ENCODE data around the gene RASGRF2.

RASGRF2 gene

GRCh38 chr5:80953587-80953986 is 6.6 kb upstream of the RASGRF2 start:
- TF ChIP-seq, protein P1, sequence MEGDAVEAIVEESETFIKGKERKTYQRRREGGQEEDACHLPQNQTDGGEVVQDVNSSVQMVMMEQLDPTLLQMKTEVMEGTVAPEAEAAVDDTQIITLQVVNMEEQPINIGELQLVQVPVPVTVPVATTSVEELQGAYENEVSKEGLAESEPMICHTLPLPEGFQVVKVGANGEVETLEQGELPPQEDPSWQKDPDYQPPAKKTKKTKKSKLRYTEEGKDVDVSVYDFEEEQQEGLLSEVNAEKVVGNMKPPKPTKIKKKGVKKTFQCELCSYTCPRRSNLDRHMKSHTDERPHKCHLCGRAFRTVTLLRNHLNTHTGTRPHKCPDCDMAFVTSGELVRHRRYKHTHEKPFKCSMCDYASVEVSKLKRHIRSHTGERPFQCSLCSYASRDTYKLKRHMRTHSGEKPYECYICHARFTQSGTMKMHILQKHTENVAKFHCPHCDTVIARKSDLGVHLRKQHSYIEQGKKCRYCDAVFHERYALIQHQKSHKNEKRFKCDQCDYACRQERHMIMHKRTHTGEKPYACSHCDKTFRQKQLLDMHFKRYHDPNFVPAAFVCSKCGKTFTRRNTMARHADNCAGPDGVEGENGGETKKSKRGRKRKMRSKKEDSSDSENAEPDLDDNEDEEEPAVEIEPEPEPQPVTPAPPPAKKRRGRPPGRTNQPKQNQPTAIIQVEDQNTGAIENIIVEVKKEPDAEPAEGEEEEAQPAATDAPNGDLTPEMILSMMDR (IDR thresholded peaks at IDR 0.05; ENCODE audit: insufficient read depth, low read length, poor library complexity, severe bottlenecking) = no peak
- H3K36me3 ChIP-seq (ENCODE audit: control insufficient read depth, insufficient read depth, low read length) = no peaks in the 10 kb centered on the region
- DNase-seq (ENCODE audit: extremely low read depth, insufficient read length) = no peak
- H3K4me3 ChIP-seq (replicated peaks; ENCODE audit: low read depth, low read length) = no peak overlapping the region
- H3K27me3 ChIP-seq (replicated peaks; ENCODE audit: control insufficient read depth, insufficient read depth, low read length) = no peaks in the 10 kb centered on the region; the same call in 1 of the 2 replicates

DNA sequence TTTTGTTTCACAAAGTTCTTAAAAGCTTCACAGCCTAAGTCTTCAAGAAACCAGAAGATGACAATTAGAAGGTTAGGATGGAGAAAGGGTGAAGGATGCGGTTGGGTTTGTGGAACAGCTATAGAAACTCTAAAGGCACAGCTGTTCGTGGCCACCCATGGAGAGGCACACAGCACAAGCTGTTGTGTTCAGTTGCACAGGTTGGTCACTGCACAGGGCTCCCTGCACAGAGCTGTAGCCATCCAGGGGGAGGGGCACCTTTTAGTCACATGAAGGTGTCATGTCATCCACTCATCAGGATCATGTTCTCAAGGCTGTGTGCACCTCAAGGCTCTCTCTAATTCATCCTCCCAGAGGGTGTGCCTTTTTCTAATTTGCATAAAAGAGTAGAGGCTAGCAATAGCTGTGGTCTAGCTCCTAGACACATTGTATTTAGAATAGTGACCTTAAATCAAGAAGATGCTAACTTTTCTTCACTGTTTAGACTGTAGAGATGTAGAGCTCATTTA is 5.0 kb upstream of the RASGRF2 start:
- no peaks in the 10 kb centered on the region for H3K36me3 ChIP-seq (ENCODE audit: control insufficient read depth, insufficient read depth, low read length)
- no peaks in the 10 kb centered on the region; the same call in none of the 2 replicates for H3K27me3 ChIP-seq (replicated peaks; ENCODE audit: control insufficient read depth, insufficient read depth, low read length)
- TF ChIP-seq, protein P1 (IDR thresholded peaks at IDR 0.05; ENCODE audit: insufficient read depth, low read length, poor library complexity, severe bottlenecking) = no peak
- DNase-seq (ENCODE audit: extremely low read depth, insufficient read length) = no peak
- no peak overlapping the region for H3K4me3 ChIP-seq (replicated peaks; ENCODE audit: low read depth, low read length)

GRCh38 chr5:80956272-80956671 is 3.9 kb upstream of the RASGRF2 start:
- H3K4me3 ChIP-seq (replicated peaks; ENCODE audit: low read depth, low read length) = no peak overlapping the region
- no peaks in the 10 kb centered on the region; the same call in none of the 2 replicates for H3K27me3 ChIP-seq (replicated peaks; ENCODE audit: control insufficient read depth, insufficient read depth, low read length)
- TF ChIP-seq, protein P1 (IDR thresholded peaks at IDR 0.05; ENCODE audit: insufficient read depth, low read length, poor library complexity, severe bottlenecking) = no peak

DNA sequence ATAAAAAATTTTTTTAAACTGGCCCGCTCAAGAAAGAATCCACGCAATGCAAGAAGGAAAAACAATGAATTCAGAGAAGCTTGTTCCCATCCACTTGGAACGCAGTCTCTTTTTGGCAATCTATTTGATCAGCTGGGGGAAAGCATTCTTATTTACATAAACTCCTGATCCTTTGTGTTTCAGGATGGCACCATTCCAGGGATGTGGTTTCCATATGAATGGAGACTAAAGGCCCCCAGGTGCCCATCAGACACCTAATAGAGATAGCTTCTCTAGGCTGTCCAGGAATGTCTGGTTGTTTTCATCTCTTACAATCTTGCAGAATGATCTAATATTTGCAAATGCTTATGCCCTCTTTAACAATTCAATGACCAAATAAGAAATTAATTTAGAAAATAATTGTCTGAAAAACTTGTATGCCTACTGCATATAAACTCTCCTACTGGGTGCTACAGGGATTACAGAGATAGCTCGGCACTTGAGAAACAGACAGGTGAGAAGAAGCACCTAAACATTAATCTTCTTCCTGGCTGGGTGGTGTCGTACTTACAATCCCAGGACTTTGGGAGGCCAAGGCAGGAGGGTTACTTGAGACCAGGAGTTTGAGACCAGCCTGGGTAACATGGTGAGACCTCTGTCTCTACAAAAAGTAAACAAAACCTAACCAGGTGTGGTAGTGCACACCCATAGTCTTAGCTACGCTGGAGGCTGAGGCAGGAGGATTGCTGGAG is 3.0 kb upstream of the RASGRF2 start:
- TF ChIP-seq, protein P1 (IDR thresholded peaks at IDR 0.05; ENCODE audit: insufficient read depth, low read length, poor library complexity, severe bottlenecking) = no peak
- no peaks in the 10 kb centered on the region for H3K36me3 ChIP-seq (ENCODE audit: control insufficient read depth, insufficient read depth, low read length)
- H3K27me3 ChIP-seq (replicated peaks; ENCODE audit: control insufficient read depth, insufficient read depth, low read length) = no peaks in the 10 kb centered on the region; the same call in none of the 2 replicates
- H3K4me3 ChIP-seq (replicated peaks; ENCODE audit: low read depth, low read length) = no peak overlapping the region
- no peak for DNase-seq (ENCODE audit: extremely low read depth, insufficient read length)

More at GRCh38 chr5:80956272-80956671, 3.9 kb upstream of the RASGRF2 start:
- no peak for DNase-seq (ENCODE audit: extremely low read depth, insufficient read length)
- no peaks in the 10 kb centered on the region for H3K36me3 ChIP-seq (ENCODE audit: control insufficient read depth, insufficient read depth, low read length)

DNA sequence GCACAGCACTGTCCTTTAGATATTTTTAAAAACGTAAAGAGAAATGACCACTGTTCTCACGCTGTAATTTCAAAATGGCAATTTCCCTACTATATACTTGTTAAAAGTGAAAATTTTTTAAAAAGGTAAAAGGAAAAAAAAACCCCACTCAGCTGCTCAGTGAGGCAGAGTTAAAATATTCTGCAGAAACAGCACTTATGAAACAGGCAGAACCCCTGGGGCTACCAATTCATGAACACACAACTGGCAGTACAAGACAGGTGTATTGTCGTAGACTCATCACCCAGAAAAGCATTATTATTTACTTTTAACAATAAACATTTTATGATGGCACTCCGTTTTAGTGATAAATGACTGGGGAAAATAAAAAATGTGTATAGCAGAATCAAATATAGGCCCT is 1.5 kb upstream of the RASGRF2 start:
- TF ChIP-seq, protein P1 (IDR thresholded peaks at IDR 0.05; ENCODE audit: insufficient read depth, low read length, poor library complexity, severe bottlenecking) = no peak
- Histone ChIP-seq H3K27me3 (replicated peaks; ENCODE audit: control insufficient read depth, insufficient read depth, low read length) (no peaks in the 10 kb centered on the region; the same call in none of the 2 replicates), H3K4me3 (replicated peaks; ENCODE audit: low read depth, low read length) (no peak overlapping the region), H3K36me3 (ENCODE audit: control insufficient read depth, insufficient read depth, low read length) (no peaks in the 10 kb centered on the region)
- DNase-seq (ENCODE audit: extremely low read depth, insufficient read length) = no peak
